GM19372 (cell line): ENCODE data around the gene SERINC2.
A peak's percentile ranks its signal among the peaks of the same experiment; 100 is the strongest.
"Not testable (repeated sequence)": the region's sequence is repeated elsewhere in the genome, so short reads cannot be mapped to it uniquely, and the experiment has no call there.

Source experiments
- ATAC-seq: cut with Tn5 transposase; IDR thresholded peaks from one replicate; pipeline ENCODE4 v1.9.1; 2021; ENCODE audit warnings: mild to moderate bottlenecking, low read depth, moderate library complexity; ENCODE audit not compliant: unreplicated experiment

Gene SERINC2

DNA sequence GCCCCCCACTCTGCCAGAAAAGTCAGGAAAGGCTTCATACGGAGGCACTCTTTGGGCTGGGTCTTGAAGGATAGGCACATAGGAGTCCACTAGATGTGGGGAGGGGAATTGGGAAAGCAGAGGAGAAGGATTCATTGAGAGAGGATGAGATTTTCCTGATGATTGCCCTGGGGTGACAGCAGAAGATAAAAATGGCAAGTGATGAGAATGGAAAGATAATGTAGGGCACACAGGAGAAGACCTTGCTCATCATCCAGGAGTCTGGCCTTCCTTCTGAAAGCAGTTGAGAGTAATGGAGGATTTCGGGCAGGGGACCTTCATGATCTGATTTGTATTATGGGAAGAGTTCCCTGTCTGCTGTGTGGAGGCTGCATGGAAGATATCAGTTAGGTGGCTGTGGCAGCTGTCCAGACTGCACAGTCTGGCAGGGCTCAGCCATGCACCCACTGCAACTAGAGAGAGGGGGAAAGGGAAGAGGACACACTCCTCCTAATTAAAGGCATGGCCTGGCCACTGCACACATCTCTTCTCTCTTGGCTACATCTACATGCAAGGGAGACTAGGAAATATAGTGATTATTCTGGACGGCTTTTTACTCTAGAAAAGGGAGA is 30.5 kb upstream of the SERINC2 start:
- ATAC-seq = no peak

DNA sequence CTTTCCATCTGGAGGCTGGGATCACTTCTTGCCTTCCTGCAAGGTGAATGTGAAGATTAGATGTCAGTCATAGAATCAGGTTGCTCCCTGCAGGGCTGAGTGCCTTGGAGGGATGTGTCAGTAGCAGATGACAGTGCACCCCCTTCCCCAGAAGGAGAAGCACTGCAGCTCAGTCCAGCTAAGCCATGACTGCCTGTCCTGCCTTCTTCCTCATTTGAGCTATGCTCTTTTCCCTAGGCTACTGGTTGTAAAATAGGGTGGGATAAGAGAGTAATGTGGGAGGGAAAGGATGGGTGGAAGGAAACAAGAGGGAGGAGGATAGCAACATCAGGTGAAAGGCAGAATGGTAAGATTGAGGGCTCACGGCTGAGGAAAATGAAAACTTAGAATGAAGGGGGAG is 29.0 kb upstream of the SERINC2 start:
- no peak for ATAC-seq

DNA sequence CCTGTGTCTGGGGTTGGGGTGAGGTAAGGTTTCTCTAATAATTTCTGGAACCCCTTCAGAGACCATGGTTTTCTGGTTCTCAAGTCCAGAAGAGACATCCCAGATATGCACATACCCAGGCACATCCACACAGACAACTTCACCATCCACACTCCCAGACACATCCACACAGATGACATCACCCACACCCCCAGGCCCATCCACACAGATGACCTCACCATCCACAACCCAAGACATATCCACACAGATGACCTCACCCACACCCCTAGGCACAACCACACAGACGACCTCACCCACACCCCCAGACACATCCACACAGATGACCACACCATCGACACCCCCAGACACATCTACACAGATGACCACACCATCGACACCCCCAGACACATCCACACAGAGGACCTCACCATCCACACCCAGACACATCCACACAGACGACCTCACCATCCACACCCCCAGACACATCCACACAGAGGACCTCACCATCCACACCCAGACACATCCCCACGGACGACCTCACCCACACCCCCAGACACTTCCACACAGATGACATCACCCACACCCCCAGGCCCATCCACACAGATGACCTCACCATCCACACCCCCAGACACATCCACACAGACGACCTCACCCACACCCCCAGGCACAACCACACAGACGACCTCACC is 26.3 kb upstream of the SERINC2 start:
- ATAC-seq = not testable (repeated sequence)

DNA sequence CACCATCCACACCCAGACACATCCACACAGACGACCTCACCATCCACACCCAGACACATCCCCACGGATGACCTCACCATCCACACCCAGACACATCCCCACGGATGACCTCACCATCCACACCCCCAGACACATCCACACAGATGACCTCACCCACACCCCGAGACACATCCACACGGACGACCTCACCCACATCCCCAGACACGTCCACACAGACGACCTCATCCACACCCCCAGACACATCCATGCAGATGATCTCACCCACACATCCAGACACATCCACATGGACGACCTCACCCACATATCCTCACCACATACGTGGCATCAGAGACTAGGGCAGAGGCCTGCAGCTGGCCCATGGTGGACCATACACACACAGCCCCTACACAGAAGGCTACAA is 25.4 kb upstream of the SERINC2 start:
- no peak for ATAC-seq

DNA sequence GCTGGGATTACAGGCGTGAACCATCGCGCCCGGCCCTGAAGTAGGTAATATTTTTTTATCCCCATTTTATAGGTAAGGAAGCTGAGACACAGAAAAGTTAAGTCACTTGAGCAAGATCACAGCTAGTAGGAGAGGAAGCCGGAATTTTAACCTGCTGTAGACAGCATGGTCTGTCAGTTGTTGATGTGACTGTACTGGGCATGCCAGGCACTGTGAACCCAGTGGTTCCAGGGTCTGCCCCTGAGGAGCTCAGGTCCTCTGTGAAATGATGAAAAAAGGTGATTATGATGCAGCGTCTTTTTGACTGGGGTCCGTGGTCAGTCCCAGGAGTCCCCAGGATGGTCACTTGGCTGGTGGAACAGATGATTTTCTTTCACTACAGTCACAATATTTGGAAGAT is 23.4 kb upstream of the SERINC2 start:
- no peak for ATAC-seq

DNA sequence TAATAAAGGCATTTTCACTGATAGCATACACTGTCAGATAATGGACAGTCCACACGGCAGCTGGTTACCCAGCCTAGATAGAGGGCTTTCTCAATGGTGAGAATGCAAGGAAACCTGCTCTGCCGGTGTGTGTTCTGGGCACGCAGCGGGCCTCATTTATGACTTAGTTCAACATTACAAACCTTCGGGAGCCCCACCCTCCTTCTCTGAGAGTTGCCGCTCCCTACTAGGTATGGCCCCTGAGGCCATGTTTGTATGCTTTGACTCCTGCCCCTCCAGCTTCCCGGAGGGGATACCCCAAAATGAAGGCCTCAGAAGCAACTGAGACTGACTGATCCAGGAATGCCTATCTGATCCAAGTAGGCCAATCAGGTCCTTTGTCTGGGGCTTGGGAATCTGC is 22.9 kb upstream of the SERINC2 start:
- ATAC-seq = no peak

DNA sequence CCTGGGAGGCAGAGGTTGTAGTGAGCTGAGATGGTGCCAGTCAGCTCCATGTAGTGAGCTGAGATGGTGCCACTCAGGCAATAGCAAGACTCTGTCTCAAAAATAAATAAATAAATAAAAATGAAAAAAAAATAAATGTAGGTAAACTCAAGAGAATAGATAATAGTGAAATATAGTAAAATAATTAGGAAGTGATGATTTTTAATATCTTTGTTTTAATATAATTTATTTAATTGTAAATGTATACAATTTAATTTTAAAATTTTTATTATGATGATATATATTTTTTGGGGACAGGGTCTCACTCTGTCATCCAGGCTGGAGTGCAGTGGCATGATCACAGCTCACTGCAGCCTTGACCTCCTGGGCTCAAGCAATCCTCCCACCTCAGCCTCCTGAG is 19.6 kb upstream of the SERINC2 start:
- ATAC-seq = no peak

DNA sequence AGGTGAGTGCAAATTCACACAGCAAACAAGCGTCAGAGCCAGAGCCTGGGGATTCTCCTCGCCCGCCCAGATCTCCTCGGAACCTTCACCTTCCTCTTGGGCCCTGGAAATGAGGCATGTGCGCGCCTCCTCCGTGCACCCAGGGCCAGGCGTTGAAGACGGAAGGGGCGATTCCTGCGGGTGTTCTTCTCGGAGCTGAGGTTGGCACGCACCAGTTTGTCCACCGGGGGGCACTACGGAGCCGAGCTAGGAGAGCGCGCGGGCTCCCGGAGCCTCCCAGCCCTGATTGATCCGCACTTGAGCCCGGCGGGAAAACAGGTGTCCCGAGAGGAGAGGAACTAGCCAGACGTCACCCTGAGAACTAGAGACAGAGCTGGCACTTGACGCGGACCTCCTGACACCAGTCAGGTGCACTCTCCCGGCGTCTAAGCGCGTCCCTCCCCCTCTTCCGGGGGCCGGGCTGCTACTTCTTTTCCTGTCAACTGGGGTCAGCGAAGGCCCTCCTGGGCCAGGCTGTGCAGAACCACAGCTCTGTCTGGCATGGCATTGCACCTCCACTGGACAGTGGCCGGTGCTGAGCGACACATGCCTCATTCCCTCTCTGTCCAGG is 18.3 kb upstream of the SERINC2 start:
- ATAC-seq = peak; percentile 88

DNA sequence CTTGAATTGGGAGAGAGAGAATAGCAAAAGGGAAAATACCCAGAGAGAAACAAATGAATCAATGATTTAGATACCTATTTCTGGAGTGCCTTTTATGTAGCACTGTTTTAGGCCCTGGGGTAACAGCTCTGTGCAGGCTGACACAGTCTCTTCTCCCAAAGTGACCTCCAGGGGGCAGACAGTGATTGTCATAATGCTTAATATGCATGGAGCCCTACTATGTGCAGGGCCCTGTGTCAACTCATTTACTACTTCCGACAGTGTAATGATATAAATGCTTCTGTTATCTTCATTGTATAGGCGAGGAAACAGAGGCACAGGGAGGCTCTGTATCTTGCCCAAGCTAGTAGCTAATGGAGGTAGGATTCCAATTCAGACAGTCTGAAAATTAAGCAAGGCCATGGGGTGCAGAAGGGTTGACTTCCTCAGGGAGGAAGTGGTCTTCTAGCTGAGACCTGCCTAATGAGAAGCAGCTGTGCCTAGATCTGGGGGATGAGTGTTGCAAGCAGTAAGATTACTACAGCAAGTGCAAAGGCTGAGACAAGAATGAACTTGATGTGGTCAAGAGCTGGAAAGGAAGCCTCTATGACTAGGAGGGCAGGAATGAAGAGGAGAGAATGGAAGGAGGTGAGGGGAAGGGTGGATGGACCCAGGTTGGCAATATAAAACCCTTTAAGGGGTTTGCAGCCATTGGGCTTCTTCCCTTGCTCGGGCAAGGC is 16.2 kb upstream of the SERINC2 start:
- ATAC-seq = no peak

DNA sequence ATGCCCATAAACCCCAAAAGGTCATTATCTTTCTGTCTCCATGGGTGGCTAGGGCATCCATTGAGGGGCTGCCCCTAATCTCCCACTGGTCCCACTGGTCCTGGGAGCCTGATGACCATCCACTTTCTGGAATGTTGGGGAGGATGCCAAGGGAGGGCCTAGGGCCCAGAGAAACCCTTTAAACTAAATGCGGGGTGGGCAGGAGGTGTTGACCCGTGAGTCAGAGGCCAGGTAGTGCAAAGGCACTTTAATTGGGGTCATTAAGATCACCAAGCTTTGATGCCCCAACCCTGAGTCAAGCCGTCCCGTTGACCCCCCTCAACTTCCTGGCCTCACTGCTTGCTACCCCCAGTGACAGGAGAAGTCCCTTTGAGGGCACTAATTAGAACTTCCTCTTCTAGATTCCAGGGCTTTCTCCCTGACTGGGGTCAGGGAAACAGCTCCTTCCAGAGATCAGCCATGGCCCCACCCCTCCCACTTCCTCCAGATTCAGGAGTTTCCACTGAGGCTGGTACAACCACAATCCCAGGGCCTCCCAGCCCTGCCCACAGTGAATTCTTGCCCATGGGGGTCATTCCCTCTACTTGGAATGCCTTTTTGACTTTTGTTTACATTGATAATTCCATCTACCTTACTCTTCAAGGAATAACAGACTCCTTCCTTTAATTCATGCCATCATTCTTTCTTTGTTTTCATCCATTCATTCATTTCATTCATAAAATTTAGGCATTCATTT is 15.5 kb upstream of the SERINC2 start:
- no peak for ATAC-seq

DNA sequence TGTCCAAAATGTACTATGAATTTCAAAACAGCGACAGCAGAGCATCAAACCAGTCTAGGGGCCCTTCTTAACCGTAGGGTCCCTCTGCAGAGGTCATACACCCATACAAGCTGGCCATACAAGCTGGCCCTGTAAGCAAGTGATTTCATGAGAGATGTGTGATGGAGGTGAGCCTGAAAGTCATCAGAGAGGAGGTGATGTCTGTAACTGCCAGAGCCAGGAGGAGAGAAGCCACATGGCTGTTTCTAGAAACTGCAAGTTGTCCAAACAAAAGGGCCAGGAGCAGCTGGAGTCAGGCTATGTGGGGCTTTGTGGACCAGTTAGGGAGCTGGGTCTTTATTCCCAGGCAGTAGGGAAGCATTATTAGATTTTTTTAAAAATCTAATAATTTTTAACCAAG is 14.8 kb upstream of the SERINC2 start:
- no peak for ATAC-seq

DNA sequence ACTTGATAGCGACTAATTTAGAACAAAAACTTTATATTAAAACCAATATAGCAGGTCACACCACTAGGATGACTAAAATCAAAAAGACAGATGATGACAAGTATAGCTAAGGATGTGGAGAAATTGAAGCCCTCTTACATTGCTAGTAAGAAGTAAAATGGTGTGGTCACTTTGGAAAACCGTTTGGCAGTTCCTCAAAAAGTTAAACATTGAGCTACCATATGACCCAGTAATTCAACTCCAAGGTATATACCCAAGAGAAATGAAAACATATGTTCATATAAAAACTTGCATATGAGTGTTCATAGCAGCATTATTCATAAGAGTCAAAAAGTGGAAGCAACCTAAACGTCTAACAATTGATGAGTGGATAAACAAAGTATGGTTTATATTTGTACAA is 13.0 kb upstream of the SERINC2 start:
- ATAC-seq = no peak

DNA sequence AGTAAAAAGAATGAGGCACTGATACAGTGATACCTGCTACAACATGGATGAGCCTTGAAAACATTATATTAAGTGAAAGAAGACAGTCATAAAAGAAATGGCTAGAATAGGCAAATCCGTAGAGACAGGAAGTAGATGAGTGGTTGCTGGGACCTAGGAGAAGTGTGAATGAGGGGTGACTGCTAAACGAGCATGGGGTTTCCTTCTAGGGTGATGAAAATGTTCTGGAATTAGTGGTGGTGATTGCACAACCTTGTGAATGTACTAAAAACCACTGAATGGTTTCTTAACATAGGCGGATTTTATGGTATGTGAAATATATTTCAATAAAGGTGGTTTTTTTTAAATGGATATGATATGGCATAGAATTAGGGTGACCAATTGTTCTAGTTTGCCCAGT is 12.6 kb upstream of the SERINC2 start:
- ATAC-seq = no peak

DNA sequence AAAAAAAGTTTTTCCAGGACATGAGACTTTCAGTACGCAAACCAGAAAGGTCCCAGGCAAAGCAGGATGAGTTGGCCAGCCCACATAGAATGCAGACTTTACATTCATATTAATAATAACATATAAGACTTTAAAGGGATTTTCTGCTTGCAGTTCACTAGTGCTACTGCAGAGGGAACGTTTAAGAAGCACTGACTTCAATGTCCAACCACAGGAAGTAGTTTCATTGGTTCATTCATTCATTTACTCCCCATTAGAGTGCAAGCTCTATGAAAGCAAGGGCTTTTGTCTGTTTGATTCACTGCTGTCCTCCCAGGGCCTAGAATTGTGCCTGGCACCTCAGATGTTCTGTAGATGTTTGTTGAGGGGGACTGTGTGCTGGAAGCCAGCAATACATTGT is 11.8 kb upstream of the SERINC2 start:
- no peak for ATAC-seq

DNA sequence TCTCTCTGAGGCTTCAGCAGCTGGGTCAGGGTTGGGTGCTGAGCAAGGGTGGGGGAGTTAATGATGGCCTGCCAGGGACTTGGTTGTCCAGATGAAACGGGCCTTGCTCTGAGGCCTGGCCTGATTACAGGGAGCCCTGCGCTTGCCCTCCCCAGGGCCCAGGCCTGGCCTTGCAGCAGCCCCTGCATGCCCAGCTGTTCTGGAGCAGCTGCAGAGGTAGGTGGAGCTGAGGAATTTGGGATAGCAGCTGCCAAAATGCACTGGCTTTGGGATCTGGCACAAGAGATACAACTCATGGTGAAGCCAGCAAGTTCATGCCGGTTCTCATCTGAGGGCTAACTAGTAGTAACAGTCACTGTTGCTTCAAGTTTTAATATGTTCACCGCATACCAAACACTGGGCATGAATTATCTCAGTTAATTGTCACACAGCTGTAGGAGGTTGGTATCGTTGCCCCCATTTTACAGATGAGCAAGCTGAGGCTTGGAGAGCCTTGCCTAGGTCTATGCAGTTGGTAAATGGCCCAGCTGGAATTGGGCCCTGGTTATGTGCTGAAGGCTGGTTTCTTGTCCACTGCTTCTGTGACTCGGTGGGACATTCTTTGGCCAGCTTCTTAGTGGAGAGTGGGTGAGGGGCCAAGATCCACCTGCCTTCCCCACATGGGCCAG is 7.3 kb upstream of the SERINC2 start:
- ATAC-seq = no peak

DNA sequence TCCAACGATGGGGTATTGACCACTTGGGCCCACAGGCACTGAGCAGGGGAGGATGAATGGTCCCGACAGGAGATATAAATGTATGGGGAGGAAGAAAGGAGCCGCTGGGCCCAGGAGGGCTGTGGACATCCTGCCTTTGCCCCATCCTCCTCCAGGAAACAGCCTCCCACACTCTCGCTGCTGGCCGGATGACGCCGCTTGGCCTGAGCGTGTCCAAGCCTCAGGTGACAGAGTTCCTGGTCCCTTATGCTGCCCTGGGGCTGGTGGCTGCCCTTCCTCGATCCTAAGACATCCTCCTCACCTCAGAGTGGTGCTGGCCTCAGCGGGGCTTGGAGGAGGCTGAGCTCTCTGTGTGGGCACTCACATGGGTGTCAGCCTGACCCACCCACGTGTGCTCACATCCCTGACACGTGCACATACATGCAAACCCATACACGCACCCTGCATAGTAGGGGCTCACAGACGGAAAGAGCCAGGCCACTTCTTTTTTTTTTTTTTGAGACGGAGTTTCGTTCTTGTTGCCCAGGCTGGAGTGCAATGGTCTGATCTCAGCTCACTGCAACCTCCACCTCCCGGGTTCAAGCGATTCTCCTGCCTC is 5.9 kb upstream of the SERINC2 start:
- no peak for ATAC-seq

DNA sequence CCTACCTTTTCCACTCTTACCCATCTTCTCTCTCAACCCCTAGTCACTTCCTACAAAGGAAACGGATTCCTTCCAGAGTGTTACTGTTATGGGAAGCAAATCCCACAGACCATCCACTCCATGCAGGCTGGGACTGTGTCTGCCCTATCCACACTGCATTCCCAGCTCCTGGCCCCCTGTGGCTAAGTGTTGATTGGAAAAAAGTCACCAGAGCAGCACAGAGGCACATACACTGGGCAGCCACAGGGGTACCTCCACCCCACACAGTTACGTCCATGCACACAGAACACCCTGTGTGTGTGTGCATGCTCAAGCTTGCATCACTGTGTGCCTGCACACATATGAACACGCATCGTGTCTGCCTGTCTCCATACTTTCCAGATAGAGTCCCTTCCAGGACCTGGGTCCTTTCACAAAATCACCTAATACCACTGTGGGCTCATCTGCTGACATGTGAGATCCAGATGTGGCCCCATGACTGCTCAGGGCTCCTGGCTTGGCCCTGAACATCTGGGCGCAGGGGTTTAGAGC is 4.2 kb upstream of the SERINC2 start:
- no peak for ATAC-seq

DNA sequence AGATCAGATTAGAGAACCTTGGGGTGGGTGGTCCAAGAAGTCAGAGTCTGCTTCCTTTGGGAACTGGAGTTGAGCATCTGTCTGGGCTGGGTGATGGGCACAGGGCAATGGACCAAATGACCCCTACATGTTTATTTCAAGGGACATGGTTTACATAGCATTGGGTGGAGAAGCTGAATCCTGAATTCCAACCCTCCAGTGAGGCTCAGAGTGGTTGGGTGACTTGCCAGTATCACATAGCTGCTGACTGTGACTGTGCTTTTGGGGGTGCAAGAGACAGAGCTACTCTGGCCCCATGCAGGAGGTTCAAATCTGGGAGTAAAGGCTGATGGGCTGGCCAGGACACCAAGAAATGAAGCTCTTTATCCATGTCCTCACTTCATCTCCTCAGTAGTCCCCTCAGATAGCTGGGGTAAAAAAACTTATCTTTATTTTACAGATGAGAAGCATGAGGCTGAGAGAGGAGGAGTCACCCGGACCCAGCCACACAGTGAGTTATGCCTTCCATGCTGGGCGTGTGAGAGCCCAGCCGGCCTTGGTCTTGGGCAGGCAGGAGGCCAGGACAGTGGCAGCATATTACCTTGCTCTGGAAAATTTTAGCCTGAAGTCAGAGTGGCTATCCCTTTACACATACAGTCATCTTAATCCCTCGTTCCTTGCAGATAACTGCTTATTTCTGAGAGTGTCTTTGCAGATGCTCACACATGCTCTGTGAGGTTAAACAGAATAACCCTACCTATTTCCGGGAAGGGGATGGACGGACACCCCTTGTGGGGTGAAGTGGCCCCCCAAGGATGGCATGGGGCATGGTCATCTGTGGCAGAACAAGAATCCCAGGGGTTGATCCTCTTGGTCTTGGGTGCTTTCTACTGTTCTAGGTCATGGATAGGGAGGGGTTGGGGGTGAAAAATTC is 2.8 kb upstream of the SERINC2 start:
- no peak for ATAC-seq

DNA sequence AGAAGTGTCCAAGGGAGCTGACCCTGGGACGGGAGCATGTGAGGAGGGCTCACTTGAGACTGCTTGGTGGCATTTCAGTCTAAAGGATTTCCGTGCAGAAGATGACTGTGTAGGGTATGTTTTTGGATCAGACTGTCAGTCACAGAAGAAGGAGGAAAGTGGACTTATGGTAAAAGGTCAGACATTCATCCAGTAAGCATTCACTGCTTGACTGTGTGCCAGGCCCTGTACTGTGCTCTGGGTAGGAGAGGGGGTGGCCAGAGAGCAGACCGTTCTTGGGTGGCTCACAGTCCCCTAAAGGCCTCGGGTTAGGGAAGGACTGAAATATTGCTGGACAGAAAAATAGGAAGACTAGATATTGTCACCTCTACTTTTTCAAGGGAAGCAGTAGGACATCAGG is 2.1 kb upstream of the SERINC2 start:
- ATAC-seq = no peak
